Cardiac muscle cell (in vitro differentiated cells and primary cell): ENCODE measurements around the gene ARHGAP23. TPM values are rescaled to one million over a fixed set of nuclear protein-coding genes. Genes with fewer than 3 reads are reported as not detected.

Experiments used
- DNase-seq, 2 donors: peaks; one replicate each; pipeline versions ENCODE4 v3.0.0 to v3.0.0-alpha.2; 2010 to 2017; ENCODE audit warnings: low read depth in 1 of 2, low spot score in 1 of 2
- H3K27ac ChIP-seq: fragments of 200-600 bp; sonication (generic); 2 replicates; pipeline ENCODE4 v1.5.1; 2016
- H3K27me3 ChIP-seq: fragments of 200-600 bp; sonication (generic); 2 replicates; pipeline ENCODE4 v1.6.0; 2016; ENCODE audit warnings: control low read depth
- H3K36me3 ChIP-seq: fragments of 200-600 bp; sonication (generic); 2 replicates; pipeline ENCODE4 v1.5.1; 2016; ENCODE audit warnings: control low read depth
- H3K4me1 ChIP-seq: fragments of 200-600 bp; sonication (generic); 2 replicates; pipeline ENCODE4 v1.8.1; 2017; ENCODE audit warnings: low read depth, mild to moderate bottlenecking, mixed run types
- H3K4me3 ChIP-seq: fragments of 200-600 bp; sonication (generic); 2 replicates; pipeline ENCODE4 v1.5.1; 2016; ENCODE audit warnings: mild to moderate bottlenecking
- H3K9me3 ChIP-seq: fragments of 200-600 bp; sonication (generic); 2 replicates; pipeline ENCODE4 v1.5.1; 2017; ENCODE audit warnings: low read depth, mild to moderate bottlenecking, control low read depth
- CTCF ChIP-seq: IDR thresholded peaks from 2 replicates; pipeline ENCODE4 v1.5.1; 2012; ENCODE audit warnings: low read depth, mild to moderate bottlenecking, low read length
- polyA plus RNA-seq: library from polyadenylated mRNA; unstranded; fragments of >200 nt; fragmentation: Nextera tagmentation; extraction: Ambion mirVana; gene quantifications from 2 replicates; pipeline ENCODE4 v1.2.1, GENCODE V29; 2016
- total RNA-seq: library from RNA; depleted of rRNA; stranded (reverse); fragments of >200 nt; gene quantifications from 2 replicates; pipeline ENCODE4 v1.2.3, GENCODE V29; 2016

ARHGAP23 gene
- total and polyA plus RNA-seq, 2 experiments from 2014 or later, result 7.6 to 13.2 TPM

DNA sequence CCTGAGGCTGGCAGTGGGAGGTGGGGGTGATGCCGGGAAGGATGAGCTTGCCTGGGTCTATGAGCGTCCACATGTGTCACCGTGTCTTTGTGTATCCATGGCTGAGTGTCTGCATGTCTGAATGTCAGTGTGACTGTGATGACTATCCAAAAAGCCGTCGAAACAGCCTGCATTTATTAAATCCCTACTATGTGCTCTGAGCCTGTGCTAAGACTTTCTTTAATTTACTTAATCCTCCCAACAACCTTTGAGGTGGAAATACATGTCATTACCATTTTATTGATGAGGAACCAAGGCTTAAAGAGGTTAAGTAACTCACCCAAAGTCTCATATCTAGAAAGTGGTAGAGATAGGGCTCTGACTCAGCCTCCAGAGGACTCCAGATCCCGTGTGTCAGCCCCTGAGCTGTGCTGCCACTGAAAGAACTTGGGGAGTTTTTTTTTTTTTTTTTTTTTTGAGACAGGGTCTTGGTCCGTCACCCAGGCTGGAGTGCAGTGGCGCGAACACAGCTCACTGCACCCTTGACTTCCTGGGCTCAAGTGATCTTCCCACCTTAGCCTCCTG is 20.0 kb downstream of the ARHGAP23 start:
- TF ChIP-seq CTCF, result no peak
- Histone ChIP-seq H3K27ac (no peak overlapping the region), H3K27me3 (peaks cover 5% of the 10 kb centered on the region), H3K36me3 (no peaks in the 10 kb centered on the region), H3K4me1 (peaks cover 7% of the 10 kb centered on the region), H3K4me3 (no peak overlapping the region), H3K9me3 (no peaks in the 10 kb centered on the region)
- no peak for DNase-seq

GRCh38 chr17:38449364-38449763 is 21.1 kb downstream of the ARHGAP23 start:
- Histone ChIP-seq H3K9me3 (no peaks in the 10 kb centered on the region), H3K27ac (peak overlapping the region; percentile 16), H3K4me3 (no peak overlapping the region), H3K4me1 (peaks cover 9% of the 10 kb centered on the region), H3K36me3 (no peaks in the 10 kb centered on the region), H3K27me3 (peaks cover 7% of the 10 kb centered on the region)
- TF ChIP-seq CTCF, result no peak
- DNase-seq, result no peak

DNA sequence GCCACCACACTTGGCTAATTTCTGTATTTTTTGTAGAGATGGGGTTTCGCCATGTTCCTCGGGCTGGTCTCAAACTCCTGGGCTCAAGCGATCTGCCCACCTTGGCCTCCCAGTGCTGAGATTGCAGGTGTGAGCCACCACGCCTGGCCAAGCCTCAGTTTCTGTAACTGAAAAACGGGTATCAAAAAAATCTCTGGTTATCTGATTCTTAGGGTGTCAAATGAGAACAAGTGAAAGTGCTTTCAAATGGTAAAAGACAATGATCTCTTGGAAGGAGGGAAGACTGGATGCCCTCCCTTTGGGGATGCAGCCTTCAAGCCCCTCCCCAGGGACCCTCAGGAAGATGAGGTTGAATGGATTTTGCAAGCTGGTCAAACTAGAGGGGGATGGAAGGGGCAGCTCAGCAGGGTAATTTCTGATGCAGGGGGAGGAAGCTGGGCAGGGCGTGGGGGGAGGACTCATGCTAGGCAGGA is 22.3 kb downstream of the ARHGAP23 start:
- peaks cover 22% of the 10 kb centered on the region for H3K4me1 ChIP-seq

DNA sequence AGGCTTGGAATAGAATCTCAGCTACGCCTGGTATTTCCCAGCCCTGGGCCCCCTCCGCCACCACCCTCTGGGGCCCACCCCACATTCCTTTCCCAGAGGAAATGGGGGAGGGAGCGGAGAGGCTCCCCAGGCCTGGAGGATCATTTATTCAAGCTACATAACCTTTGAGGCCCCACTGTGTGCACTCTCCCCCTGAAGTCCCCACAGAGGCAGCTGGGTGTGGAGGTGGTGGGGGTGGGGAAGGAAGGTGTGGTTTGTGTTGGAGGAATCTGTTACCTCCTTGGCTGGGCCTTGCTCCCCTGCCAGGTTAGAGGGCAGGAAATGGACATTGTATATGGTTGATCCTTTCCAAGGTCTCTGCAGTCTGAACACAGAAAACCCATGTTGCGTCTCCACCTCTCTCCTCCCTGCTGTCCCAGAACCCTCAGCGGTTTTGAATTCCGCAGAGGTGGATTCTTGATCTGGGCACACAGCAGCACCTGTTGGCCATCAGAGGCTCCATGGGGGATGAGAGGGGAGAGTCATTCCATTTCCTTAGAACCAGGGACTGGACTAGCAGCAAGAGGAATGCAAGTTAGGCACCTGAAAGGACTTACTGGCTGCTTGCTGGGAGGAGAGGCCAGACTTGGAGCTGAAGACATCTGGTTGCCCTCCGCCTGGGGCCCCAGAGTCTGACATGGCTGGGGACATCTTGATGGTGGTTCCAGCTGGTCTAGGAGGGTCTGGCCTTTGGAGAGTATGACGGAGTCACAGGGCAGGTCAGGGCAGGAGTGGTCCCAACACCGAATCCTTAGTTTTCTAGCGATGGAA is 23.0 kb downstream of the ARHGAP23 start:
- Histone ChIP-seq H3K9me3 (no peaks in the 10 kb centered on the region), H3K4me3 (no peak overlapping the region), H3K36me3 (no peaks in the 10 kb centered on the region), H3K27ac (peak overlapping the region; percentile 11), H3K27me3 (peaks cover 7% of the 10 kb centered on the region), H3K4me1 (peaks cover 28% of the 10 kb centered on the region)
- TF ChIP-seq CTCF, result no peak
- peak; percentile 46 to 89 for DNase-seq

More for the DNA sequence above, 22.3 kb downstream of the ARHGAP23 start:
- Histone ChIP-seq H3K27me3 (peaks cover 7% of the 10 kb centered on the region), H3K27ac (no peak overlapping the region), H3K4me3 (no peak overlapping the region), H3K36me3 (no peaks in the 10 kb centered on the region), H3K9me3 (no peaks in the 10 kb centered on the region)
- no peak for TF ChIP-seq CTCF
- no peak for DNase-seq

DNA sequence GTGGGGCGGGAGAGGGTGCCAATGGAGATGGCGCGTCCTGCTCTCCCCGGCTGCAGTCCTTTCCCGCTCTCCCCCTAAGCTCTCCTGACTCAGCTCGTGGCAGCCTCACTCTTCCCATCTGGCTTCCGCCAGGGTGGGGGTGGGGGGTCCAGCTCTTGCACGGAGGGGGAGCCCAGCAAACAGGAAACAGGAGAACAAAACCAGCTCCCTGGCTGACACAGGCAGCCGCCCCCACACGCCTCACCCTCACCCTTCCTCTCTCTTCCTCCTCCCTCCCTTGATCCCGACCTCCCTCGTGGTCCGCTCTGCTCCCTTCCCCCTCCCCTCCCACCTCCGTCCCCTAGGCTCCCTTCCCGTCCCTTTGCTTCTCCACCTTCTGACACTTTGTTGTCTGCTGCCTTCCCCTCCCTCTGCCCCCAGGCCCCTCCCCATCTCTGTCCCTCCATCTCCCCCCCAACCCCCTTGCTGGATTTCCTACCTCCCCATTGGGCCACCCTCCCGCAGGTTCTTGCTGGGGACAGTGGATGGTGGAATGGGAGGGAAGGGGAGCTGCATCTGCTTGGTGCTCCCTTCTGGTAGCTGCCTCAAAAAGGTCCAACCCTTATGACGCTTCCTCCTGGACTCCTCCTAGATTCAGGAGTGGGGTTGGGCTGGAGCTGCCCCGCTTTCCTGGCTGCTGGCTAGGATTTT is 23.7 kb downstream of the ARHGAP23 start:
- DNase-seq, result peak in 1 of 2 donors; percentile 97
- H3K9me3 ChIP-seq, result no peaks in the 10 kb centered on the region
- H3K27ac ChIP-seq, result peak overlapping the region; percentile 11
- peaks cover 7% of the 10 kb centered on the region for H3K27me3 ChIP-seq
- H3K36me3 ChIP-seq, result no peaks in the 10 kb centered on the region
- H3K4me1 ChIP-seq, result peaks cover 32% of the 10 kb centered on the region
- no peak overlapping the region for H3K4me3 ChIP-seq
- TF ChIP-seq CTCF, result no peak
